Measurements from ENCODE around the gene ANGEL1.

ANGEL1 gene

DNA sequence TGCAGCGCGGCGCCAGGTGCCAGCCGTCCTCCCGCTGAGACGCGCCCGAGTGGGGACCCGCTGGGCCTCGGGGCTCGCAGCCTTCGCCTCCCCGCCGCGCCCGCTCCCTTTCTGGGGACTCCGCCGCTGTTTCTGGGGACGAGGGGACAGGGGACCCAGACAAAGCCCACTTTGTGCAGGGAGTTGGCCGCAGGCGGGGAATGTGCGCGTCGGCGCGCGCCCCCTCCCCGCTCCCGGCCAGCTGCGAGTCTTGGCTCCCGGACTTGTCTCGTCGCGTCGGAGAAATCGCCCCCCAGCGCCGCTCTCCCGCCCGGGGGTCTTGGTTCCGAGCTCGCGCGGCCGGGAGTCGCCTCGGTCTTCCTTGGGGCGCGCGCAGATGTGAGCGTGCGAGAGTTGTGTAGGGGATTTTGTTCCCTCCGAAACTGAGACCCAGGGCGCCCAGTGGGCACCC, 50.7 kb downstream of the ANGEL1 start:
- TF ChIP-seq POLR2AphosphoS5 (IDR thresholded peaks at IDR 0.05; ENCODE audit: low read depth) = no peak
- TF ChIP-seq, protein P1, sequence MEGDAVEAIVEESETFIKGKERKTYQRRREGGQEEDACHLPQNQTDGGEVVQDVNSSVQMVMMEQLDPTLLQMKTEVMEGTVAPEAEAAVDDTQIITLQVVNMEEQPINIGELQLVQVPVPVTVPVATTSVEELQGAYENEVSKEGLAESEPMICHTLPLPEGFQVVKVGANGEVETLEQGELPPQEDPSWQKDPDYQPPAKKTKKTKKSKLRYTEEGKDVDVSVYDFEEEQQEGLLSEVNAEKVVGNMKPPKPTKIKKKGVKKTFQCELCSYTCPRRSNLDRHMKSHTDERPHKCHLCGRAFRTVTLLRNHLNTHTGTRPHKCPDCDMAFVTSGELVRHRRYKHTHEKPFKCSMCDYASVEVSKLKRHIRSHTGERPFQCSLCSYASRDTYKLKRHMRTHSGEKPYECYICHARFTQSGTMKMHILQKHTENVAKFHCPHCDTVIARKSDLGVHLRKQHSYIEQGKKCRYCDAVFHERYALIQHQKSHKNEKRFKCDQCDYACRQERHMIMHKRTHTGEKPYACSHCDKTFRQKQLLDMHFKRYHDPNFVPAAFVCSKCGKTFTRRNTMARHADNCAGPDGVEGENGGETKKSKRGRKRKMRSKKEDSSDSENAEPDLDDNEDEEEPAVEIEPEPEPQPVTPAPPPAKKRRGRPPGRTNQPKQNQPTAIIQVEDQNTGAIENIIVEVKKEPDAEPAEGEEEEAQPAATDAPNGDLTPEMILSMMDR (IDR thresholded peaks at IDR 0.05; ENCODE audit: insufficient read depth, low read length) = no peak
- TF ChIP-seq GABPA (IDR thresholded peaks at IDR 0.05; ENCODE audit: low read depth) = no peak
- no peak for TF ChIP-seq SPI1 (IDR thresholded peaks at IDR 0.05; ENCODE audit: borderline replicate concordance, low read depth)
- TF ChIP-seq, protein P2, sequence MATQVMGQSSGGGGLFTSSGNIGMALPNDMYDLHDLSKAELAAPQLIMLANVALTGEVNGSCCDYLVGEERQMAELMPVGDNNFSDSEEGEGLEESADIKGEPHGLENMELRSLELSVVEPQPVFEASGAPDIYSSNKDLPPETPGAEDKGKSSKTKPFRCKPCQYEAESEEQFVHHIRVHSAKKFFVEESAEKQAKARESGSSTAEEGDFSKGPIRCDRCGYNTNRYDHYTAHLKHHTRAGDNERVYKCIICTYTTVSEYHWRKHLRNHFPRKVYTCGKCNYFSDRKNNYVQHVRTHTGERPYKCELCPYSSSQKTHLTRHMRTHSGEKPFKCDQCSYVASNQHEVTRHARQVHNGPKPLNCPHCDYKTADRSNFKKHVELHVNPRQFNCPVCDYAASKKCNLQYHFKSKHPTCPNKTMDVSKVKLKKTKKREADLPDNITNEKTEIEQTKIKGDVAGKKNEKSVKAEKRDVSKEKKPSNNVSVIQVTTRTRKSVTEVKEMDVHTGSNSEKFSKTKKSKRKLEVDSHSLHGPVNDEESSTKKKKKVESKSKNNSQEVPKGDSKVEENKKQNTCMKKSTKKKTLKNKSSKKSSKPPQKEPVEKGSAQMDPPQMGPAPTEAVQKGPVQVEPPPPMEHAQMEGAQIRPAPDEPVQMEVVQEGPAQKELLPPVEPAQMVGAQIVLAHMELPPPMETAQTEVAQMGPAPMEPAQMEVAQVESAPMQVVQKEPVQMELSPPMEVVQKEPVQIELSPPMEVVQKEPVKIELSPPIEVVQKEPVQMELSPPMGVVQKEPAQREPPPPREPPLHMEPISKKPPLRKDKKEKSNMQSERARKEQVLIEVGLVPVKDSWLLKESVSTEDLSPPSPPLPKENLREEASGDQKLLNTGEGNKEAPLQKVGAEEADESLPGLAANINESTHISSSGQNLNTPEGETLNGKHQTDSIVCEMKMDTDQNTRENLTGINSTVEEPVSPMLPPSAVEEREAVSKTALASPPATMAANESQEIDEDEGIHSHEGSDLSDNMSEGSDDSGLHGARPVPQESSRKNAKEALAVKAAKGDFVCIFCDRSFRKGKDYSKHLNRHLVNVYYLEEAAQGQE (IDR thresholded peaks at IDR 0.05; ENCODE audit: insufficient replicate concordance, low read depth) = no peak

DNA sequence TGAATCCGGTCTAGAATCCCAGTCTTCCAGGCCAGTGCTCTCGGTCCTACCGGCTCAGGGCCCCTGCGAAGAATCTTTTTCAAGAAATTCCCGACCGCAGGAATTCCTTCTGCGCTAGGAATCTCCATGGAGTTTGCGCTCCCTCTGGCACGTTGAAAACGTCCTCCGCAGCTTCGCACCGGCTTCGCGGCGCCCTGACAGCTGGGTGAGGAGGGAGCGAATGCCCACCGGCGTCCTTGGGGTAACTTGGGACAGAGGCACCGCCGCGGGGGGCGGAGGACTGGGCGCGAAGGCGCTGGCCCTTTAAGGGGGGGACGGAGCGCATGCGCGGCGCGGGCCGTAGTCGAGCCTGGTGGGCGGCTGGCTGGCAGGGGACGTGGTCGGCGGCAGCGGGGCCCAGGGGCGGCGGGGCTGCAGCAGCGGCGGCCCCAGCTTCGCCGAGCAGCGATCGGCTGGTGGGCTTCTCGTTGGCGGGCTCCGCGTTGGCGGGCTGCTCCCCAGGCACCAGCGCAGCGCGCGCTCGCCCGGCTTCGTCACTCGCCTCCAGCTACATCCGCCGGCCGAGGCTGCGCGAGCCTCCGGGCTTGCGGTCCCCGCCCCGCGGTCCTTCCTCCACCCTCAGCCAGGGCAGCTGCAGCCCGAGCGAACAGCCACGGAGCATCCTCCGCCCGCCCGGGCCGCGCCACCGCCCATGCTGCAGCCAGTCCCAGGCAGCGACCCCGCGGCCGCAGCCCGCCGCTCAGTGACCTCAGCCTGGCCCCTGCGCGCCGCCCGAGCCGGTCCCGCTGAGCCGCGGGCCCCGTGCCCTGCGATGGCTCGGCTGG, 51.3 kb downstream of the ANGEL1 start, which contains the start of gene VASH1:
VASH1 (plus strand) TSS at position 333 of the 824 bp plus-strand sequence. CDS start 1,354 bp downstream, outside the sequence.
- no peak for DNase-seq (ENCODE audit: low read depth in 1 of 2, low spot score in 1 of 2)
- TF ChIP-seq SPI1 (IDR thresholded peaks at IDR 0.05; ENCODE audit: borderline replicate concordance, low read depth) = no peak
- TF ChIP-seq, protein P1 (IDR thresholded peaks at IDR 0.05; ENCODE audit: insufficient read depth, low read length) = no peak
- H3K4me3 ChIP-seq (replicated peaks; ENCODE audit: insufficient read depth, low read length) = peak within 1 kb of the TSS; percentile 36
- H3K27me3 ChIP-seq (ENCODE audit: insufficient read depth, poor library complexity, severe bottlenecking) = peaks cover 5% of the 10 kb centered on the region
- no peak within 1 kb of the TSS for H3K27ac ChIP-seq (replicated peaks)

More for the DNA sequence above, 50.7 kb downstream of the ANGEL1 start:
- DNase-seq (ENCODE audit: low read depth in 1 of 2, low spot score in 1 of 2) = no peak
- H3K4me3 ChIP-seq (replicated peaks; ENCODE audit: insufficient read depth, low read length) = peak overlapping the region; percentile 36
- no peak overlapping the region for H3K27ac ChIP-seq (replicated peaks)
- H3K27me3 ChIP-seq (ENCODE audit: insufficient read depth, poor library complexity, severe bottlenecking) = peaks cover 5% of the 10 kb centered on the region

DNA sequence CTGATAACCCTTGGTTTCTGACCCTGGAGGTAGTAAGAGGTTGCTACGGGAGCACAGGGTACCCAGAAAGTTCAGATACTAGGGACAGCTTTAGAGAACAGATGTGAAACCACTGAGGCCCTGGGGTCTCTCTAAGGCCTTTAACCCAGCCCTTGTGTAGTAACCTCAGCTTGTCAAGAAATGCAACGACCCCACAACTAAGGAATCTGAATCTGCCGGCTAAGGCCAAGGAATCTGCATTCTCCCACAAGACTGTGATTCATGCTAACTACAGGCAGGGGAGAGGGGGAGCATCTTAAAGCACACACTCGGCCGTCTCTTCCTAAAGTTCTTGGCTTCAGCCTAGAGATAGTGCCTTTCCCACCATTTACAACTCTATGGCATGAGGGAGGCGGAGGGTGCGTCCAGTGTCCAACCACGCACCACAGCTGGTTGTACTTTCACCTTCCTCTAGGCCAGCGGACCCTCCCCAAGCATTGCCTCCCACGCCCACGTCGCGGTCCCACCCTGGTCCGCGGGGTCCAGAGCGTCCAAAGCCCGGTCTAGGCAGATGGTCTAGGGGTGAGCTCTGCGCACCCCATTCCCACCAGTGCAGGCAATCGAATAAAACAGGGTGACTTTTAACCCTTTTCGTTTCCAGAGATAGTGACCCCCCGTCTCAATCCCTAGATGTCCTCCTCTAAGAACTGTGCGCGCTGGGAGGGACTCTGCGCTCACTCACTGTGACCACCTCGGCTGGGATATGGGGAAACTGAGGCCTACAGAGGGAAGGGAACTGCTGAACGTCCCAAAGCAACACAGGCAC, 52.1 kb downstream of the ANGEL1 start:
- TF ChIP-seq POLR2AphosphoS5 (IDR thresholded peaks at IDR 0.05; ENCODE audit: low read depth) = no peak
- TF ChIP-seq SPI1 (IDR thresholded peaks at IDR 0.05; ENCODE audit: borderline replicate concordance, low read depth) = no peak
- TF ChIP-seq, protein P2 (IDR thresholded peaks at IDR 0.05; ENCODE audit: insufficient replicate concordance, low read depth) = no peak
- TF ChIP-seq, protein P1 (IDR thresholded peaks at IDR 0.05; ENCODE audit: insufficient read depth, low read length) = no peak
- TF ChIP-seq GABPA (IDR thresholded peaks at IDR 0.05; ENCODE audit: low read depth) = no peak
- H3K27ac ChIP-seq (replicated peaks) = no peak overlapping the region
- H3K4me3 ChIP-seq (replicated peaks; ENCODE audit: insufficient read depth, low read length) = peak overlapping the region; percentile 36
- DNase-seq (ENCODE audit: low read depth in 1 of 2, low spot score in 1 of 2) = no peak
- H3K27me3 ChIP-seq (ENCODE audit: insufficient read depth, poor library complexity, severe bottlenecking) = peaks cover 5% of the 10 kb centered on the region
